Activated naive CD8-positive, alpha-beta T cell treated with anti-CD3 and anti-CD28 coated beads, Interleukin-2, amount 50 U/mL, for 24 hours (primary cell): Measurements from ENCODE around the gene ZNF221.
"Not testable (repeated sequence)": the region's sequence is repeated elsewhere in the genome, so short reads cannot be mapped to it uniquely, and the experiment has no call there.

Experiments used
- ATAC-seq: fragments of 150-1000 bp; cut with Tn5 transposase; one replicate; pipeline ENCODE4 v1.10.0; 2021
- DNase-seq: peaks from one replicate; pipeline ENCODE4 v3.0.0; 2021
- H3K27ac Mint-ChIP-seq: one replicate; pipeline ENCODE4 v1.8.0; 2021; ENCODE audit warnings: mild to moderate bottlenecking, mixed read lengths
- H3K27me3 Mint-ChIP-seq: one replicate; pipeline ENCODE4 v1.8.0; 2021; ENCODE audit warnings: mixed read lengths
- H3K36me3 Mint-ChIP-seq: one replicate; pipeline ENCODE4 v1.8.0; 2021; ENCODE audit warnings: low read depth, mixed read lengths
- H3K4me1 Mint-ChIP-seq: one replicate; pipeline ENCODE4 v1.8.0; 2021; ENCODE audit warnings: mixed read lengths
- H3K4me3 Mint-ChIP-seq: one replicate; pipeline ENCODE4 v1.8.0; 2021; ENCODE audit warnings: mild to moderate bottlenecking, moderate library complexity, mixed read lengths
- H3K9me3 Mint-ChIP-seq: one replicate; pipeline ENCODE4 v1.8.0; 2021; ENCODE audit warnings: mixed read lengths

Gene ZNF221

DNA sequence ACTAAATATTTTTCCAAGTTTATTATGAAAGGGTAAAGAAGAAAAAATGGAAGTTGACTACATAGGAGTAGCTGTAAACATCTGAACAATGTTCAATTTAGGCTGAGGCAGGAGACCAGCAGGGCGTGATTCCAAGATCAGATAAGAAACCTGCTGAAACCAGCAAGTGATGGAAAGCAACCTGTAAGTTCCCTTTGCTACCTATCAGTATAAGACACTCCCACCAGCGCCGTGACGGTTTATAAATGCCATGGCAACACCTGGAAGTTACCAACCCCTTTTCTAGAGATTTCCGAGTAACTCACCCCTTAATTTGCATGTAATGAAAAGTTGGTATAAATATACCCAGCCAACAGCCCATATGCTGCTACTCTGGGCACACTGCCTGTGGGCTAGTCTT is 14.8 kb upstream of the ZNF221 start:
- DNase-seq: no peak
- no peak for ATAC-seq
- Mint-ChIP-seq H3K4me3 (no peak overlapping the region), H3K27me3 (no peaks in the 10 kb centered on the region), H3K4me1 (peaks cover 16% of the 10 kb centered on the region), H3K9me3 (peaks cover 16% of the 10 kb centered on the region), H3K36me3 (peaks cover 26% of the 10 kb centered on the region), H3K27ac (no peak overlapping the region)

DNA sequence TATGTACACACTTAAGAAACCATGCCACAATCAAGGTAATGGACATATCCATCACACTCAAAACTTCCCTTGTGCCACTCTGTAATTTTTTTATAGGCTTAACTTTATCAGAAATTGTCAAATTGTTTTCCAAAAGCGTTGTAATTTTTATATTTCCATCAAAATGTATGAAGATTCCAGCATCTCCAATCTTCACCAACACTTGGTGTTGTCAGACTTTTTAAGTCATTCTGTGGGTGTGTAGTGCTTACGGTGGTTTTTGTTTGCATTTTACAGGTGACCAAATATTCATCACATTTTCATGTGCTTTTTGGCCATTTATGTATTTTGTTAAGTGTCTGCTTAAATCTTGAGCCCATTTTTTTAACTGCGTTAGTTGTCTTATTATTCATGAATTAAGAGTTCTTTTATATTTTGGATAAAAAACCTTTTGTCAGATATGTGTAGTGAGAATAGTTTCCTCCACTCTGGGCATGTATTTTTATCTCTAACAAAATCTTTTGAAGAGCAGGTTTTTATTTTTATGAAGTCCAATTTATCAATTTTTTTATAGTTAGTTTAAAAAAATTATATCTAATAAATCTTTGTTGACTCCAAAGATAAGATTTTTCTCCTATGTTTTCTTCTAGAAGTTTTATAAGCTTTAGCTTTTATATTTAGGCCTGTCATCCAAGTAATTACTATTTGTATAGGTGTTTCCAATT is 11.3 kb upstream of the ZNF221 start:
- no peak for DNase-seq
- Mint-ChIP-seq H3K36me3 (peaks cover 2% of the 10 kb centered on the region), H3K4me1 (peaks cover 3% of the 10 kb centered on the region), H3K4me3 (no peak overlapping the region), H3K27me3 (peaks cover 5% of the 10 kb centered on the region), H3K27ac (no peak overlapping the region), H3K9me3 (peaks cover 24% of the 10 kb centered on the region)
- ATAC-seq: no peak

DNA sequence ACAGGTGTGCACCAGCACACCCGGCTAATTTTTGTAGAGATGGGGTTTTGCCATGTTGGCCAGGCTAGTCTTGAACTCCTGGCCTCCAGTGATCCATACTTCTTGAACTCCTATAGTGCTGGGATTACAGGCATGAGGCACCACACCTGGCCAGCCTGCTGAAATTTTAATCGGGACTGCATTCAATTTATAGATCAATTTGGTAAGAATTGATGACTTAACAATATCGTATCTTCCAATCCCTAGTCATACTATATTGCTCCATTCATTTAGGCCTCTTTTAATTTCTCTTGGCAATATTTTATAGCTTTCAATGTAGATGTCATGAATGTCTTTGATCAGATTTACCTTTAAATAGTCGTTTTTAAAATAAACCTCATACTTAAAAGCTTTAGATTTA is 10.3 kb upstream of the ZNF221 start:
- H3K27ac Mint-ChIP-seq: no peak overlapping the region
- H3K4me1 Mint-ChIP-seq: no peaks in the 10 kb centered on the region
- H3K27me3 Mint-ChIP-seq: peaks cover 12% of the 10 kb centered on the region
- peaks cover 2% of the 10 kb centered on the region for H3K36me3 Mint-ChIP-seq
- no peak overlapping the region for H3K4me3 Mint-ChIP-seq
- H3K9me3 Mint-ChIP-seq: peaks cover 25% of the 10 kb centered on the region
- ATAC-seq (no peak), DNase-seq (no peak)

DNA sequence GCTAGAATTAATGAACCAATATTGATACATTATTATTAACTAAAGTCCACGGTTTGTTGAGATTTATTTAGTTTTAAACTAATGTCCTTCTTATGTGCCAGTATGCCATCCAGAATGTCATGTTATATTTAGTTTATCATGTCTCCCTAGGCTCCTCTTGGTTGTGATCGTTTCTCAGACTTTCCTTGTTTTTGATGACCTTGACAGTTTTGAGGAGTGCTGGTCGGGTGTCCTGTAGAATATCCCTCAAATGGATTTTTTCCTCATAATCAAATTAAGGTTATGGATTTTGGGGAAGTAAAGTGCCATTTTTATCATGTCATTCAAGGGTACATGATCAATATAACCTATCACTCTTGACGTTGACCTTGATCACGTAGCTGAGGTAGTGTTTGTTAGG is 9.8 kb upstream of the ZNF221 start:
- Mint-ChIP-seq H3K4me3 (no peak overlapping the region), H3K36me3 (peaks cover 2% of the 10 kb centered on the region), H3K27ac (no peak overlapping the region), H3K27me3 (peaks cover 17% of the 10 kb centered on the region), H3K4me1 (no peaks in the 10 kb centered on the region), H3K9me3 (peaks cover 30% of the 10 kb centered on the region)
- ATAC-seq: no peak
- no peak for DNase-seq

DNA sequence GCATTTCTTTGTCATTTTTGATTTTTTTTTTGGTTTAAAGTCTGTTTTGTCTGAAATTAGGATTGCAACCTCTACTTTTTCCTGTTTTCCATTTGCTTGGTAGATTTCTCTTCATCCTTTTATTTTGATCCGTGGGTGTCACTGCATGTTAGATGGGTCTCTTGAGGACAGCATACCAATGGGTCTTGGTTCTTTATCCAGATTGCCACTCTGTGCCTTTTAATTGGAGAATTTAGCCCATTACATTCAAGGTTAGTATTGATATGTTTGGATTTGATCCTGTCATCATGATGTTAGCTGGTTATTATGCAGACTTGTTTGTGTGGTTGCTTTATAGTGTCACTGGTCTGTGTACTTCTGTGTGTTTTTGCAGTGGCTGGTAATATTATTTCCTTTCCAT is 3.6 kb upstream of the ZNF221 start:
- Mint-ChIP-seq H3K27me3 (peaks cover 25% of the 10 kb centered on the region), H3K4me1 (peaks cover 13% of the 10 kb centered on the region), H3K36me3 (peaks cover 20% of the 10 kb centered on the region), H3K9me3 (peaks cover 58% of the 10 kb centered on the region)
- not testable (repeated sequence) for ATAC-seq, DNase-seq, H3K4me3 Mint-ChIP-seq, H3K27ac Mint-ChIP-seq

DNA sequence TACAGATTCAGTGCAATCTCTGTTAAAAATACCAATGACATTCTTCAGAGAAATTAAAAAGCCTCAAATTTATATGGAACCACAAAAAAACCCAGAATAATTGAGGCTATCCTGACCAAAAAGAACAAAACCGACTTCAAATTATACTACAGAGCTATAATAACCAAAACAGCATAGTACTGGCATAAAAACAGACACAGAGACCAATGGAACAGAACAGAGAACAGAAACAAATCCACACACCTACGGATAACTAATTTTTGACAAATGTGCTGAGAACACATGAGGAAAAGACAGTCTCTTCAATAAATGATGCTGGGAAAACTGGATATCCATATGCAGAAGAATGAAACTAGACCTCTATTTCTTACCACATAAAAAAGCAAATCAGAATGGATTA is 1.2 kb upstream of the ZNF221 start:
- H3K27ac Mint-ChIP-seq: not testable (repeated sequence)

DNA sequence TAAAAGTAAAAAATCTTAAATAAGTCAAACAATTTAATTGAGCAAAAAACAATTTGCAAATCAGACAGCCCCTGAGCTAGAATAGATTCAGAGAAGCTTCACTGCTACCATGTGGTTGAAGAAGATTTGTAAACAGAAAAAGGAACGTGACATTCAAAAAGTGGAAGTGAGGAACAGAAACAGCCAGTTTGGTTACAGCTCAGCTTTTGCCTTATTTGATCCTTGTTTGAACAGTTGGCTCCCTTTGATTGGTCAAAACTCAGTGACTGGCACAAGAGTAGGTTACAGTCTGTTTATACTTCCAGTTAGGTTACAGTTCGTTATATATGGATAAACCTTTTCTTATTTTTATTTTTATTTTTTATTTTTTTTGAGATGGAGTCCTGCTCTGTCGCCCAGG is 5.8 kb downstream of the ZNF221 start:
- DNase-seq (no peak), ATAC-seq (no peak)
- Mint-ChIP-seq H3K27me3 (no peaks in the 10 kb centered on the region), H3K4me1 (peaks cover 3% of the 10 kb centered on the region), H3K27ac (no peak overlapping the region), H3K4me3 (no peak overlapping the region), H3K9me3 (peaks cover 18% of the 10 kb centered on the region), H3K36me3 (peaks cover 18% of the 10 kb centered on the region)

More for the DNA sequence above, 1.2 kb upstream of the ZNF221 start:
- peaks cover 51% of the 10 kb centered on the region for H3K9me3 Mint-ChIP-seq
- H3K4me1 Mint-ChIP-seq: peaks cover 13% of the 10 kb centered on the region
- peaks cover 19% of the 10 kb centered on the region for H3K27me3 Mint-ChIP-seq
- DNase-seq, H3K4me3 Mint-ChIP-seq, ATAC-seq: not testable (repeated sequence)
- peaks cover 22% of the 10 kb centered on the region for H3K36me3 Mint-ChIP-seq

DNA sequence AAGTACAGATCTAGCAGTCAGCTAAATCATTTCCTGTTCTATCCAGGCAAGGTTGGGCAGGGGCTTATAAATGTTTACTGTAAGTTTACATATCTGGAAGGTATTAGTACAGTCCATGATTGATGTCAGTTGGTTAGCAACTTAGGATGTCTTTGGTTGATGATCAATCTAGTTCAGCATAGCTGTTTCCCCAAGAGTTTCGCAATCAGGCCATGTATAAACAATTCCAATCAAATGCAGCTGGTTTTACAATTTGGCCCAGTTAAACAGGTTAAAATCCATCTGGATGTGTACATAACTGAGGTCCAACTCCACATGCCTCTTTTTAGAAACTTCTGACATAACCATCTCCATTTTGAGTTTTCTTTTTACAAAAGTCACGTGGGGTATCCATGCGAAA is 6.9 kb downstream of the ZNF221 start:
- peaks cover 24% of the 10 kb centered on the region for H3K9me3 Mint-ChIP-seq
- peaks cover 19% of the 10 kb centered on the region for H3K36me3 Mint-ChIP-seq
- no peaks in the 10 kb centered on the region for H3K4me1 Mint-ChIP-seq
- ATAC-seq: no peak
- no peaks in the 10 kb centered on the region for H3K27me3 Mint-ChIP-seq
- no peak overlapping the region for H3K27ac Mint-ChIP-seq
- no peak for DNase-seq
- H3K4me3 Mint-ChIP-seq: no peak overlapping the region

DNA sequence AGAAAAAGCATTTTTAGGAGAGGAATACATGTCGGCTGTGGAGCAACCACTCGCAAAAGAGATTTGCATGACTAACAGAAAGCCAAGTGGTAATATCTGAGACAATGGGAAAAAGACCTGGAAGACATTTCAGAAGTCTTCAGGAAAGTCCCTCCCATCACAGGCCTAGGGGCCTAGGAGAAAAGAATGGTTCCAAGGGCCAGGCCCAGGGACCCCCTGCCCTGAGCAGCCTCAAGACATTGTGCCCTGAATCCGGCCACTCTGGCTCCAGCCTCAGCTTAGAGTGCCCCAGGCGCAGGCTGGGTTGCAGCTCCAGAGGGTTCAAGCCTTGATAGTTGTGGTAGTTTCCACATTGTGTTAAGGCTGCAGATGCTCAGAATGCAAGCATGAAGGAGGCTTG is 9.4 kb downstream of the ZNF221 start:
- ATAC-seq: no peak
- peaks cover 38% of the 10 kb centered on the region for H3K36me3 Mint-ChIP-seq
- H3K27ac Mint-ChIP-seq: no peak overlapping the region
- H3K4me1 Mint-ChIP-seq: no peaks in the 10 kb centered on the region
- no peak for DNase-seq
- no peaks in the 10 kb centered on the region for H3K27me3 Mint-ChIP-seq
- H3K9me3 Mint-ChIP-seq: peaks cover 46% of the 10 kb centered on the region
- H3K4me3 Mint-ChIP-seq: no peak overlapping the region

DNA sequence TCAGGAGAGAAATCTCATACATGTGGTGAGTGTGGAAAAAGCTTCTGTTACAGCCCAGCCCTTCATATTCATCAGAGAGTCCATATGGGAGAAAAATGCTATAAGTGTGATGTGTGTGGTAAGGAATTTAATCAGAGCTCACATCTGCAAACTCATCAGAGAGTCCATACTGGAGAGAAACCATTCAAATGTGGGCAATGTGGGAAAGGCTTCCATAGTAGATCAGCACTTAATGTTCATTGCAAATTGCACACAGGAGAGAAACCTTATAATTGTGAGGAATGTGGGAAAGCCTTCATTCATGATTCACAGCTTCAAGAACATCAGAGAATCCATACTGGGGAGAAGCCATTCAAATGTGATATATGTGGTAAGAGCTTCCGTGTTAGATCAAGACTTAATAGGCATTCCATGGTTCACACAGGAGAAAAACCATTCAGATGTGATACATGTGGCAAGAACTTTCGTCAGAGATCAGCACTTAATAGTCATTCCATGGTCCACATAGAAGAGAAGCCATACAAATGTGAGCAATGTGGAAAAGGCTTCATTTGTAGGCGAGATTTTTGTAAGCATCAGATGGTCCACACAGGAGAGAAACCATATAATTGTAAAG is 15.2 kb downstream of the ZNF221 start:
- Mint-ChIP-seq H3K4me3 (no peak overlapping the region), H3K27me3 (no peaks in the 10 kb centered on the region), H3K9me3 (peaks cover 73% of the 10 kb centered on the region), H3K36me3 (peaks cover 68% of the 10 kb centered on the region), H3K4me1 (no peaks in the 10 kb centered on the region), H3K27ac (no peak overlapping the region)
- DNase-seq (no peak), ATAC-seq (no peak)

DNA sequence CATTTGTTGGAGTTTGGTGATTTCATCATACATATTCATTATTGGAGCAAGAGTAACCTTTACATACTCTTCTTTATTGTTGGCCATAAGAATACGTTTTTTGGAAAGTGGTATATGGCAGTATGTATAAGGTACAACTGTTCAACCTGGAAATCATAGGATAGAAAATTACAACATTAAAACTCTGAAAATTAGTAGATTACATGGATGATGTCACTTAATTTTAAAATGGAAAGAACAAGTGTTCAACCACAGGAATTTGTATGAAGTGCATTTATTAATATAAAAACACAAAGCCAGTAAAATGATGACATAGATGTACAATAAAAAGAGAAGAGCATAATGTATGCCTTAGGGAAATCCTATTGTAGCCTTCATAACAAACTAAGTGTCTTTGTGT is 25.7 kb downstream of the ZNF221 start:
- Mint-ChIP-seq H3K27me3 (no peaks in the 10 kb centered on the region), H3K9me3 (peaks cover 38% of the 10 kb centered on the region), H3K36me3 (peaks cover 7% of the 10 kb centered on the region), H3K4me3 (no peak overlapping the region), H3K4me1 (no peaks in the 10 kb centered on the region), H3K27ac (no peak overlapping the region)
- DNase-seq (no peak), ATAC-seq (no peak)

DNA sequence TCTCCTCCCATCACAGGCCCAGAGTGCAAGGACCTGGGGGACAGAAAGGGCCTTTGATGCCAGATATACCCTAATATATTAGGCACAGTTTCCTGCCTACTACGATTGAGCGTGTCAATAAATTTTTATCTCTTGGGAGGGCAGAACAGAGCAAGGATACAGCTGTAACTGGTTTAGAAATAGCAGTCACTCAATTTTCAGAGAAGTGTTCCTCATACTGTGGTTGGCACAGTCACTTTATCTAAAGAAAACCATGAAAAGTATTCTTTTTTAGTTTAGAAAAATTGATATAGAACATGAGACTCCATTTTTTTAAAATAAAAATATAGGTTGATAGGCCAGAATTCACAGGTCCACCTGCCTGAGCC is 32.5 kb downstream of the ZNF221 start:
- Mint-ChIP-seq H3K4me1 (peaks cover 11% of the 10 kb centered on the region), H3K4me3 (peak overlapping the region; percentile 97), H3K27me3 (no peaks in the 10 kb centered on the region), H3K9me3 (peaks cover 10% of the 10 kb centered on the region), H3K36me3 (peaks cover 6% of the 10 kb centered on the region), H3K27ac (no peak overlapping the region)
- ATAC-seq: no peak
- no peak for DNase-seq

DNA sequence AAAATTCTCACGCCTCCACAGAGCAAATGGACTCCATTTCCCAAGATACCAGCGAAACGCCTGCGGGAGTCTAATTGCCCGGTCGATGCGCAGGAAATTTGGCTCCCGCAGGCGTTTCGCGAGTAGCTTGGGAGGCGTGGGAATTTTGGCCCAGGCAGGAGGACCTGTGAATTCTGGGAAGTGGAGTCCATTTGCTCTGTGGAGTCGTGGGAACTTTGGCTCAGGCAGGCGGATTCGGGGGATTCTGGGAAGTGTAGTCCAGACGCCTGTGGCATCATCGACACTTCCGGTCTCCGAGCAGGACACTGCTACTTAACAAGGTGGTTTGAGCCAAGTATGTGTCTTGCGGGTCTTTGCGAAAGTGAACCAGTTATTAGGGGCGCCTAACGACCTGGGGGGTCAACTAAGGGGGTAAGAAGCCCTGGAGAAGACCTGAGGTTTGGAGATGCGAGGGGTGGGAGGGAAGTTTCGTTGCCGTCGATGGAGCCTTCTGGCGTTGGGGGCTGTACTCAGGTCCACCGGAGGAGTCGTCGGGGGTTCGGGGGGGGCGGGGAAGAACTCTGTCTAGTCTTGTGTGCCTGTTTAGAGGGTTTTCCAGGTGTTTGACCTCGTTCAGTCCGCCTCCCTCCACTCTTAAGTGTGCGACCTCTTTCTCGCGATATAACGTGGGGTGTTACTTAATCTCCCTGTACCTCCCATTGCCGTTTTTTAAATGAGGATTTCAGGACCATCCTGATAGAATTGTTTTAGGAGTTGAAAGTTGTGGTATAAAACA is 33.1 kb downstream of the ZNF221 start, which contains the start of gene ZNF155:
Gene ZNF155 (plus strand): TSS at position 277 of the 775 bp plus-strand sequence. CDS start 4,356 bp downstream, outside the sequence.
- H3K36me3 Mint-ChIP-seq: peaks cover 12% of the 10 kb centered on the region
- ATAC-seq (peak; percentile 88), DNase-seq (peak; percentile 68)
- peak within 1 kb of the TSS; percentile 97 for H3K4me3 Mint-ChIP-seq
- H3K27ac Mint-ChIP-seq: peak within 1 kb of the TSS; percentile 91
- H3K27me3 Mint-ChIP-seq: no peaks in the 10 kb centered on the region
- peaks cover 11% of the 10 kb centered on the region for H3K4me1 Mint-ChIP-seq
- peaks cover 14% of the 10 kb centered on the region for H3K9me3 Mint-ChIP-seq

DNA sequence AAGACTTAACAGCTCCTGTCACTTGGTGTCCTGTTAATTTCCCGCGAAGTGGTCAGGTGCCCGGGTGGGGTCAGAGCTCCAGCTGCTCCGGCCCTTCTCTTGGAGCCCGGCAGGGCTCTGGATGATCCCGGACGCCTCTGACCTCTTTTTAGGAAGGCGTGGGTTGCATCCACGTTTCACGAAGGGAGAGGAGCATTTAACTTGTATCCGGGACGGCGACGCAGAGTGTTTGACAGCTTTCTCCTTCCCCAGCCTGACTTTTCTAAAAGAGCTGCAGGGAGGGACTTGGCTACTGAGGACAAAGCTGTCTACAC is 33.6 kb downstream of the ZNF221 start:
- no peak for ATAC-seq
- Mint-ChIP-seq H3K4me3 (peak overlapping the region; percentile 97), H3K9me3 (peaks cover 17% of the 10 kb centered on the region), H3K36me3 (peaks cover 17% of the 10 kb centered on the region), H3K27ac (no peak overlapping the region), H3K4me1 (peaks cover 11% of the 10 kb centered on the region), H3K27me3 (no peaks in the 10 kb centered on the region)
- DNase-seq: peak; percentile 5
